Upper lobe of left lung (tissue), 4 donors: Measurements from ENCODE around the gene MYOM1.

ENCODE experiments used
- CTCF ChIP-seq, 6 experiments: fragments of 450-650 bp in 4 of 6; fragments of 200-600 bp in 2 of 6; sonication (generic) in 2 of 6; IDR thresholded peaks; one replicate each; pipeline ENCODE4 v1.5.1; 2016 to 2019; ENCODE audit warnings: antibody characterized with exemption in 6 of 6
- EP300 ChIP-seq, 4 donors: sonication (generic); formaldehyde crosslinking; IDR thresholded peaks; one replicate each; pipeline ENCODE4 v1.5.1; 2017; ENCODE audit warnings: antibody characterized with exemption in 4 of 4, control low read depth in 2 of 4
- POLR2A ChIP-seq, 4 donors: fragments of 450-650 bp; IDR thresholded peaks; one replicate each; pipeline ENCODE4 v1.5.1; 2016 to 2017; ENCODE audit warnings: antibody characterized with exemption in 4 of 4, mild to moderate bottlenecking in 2 of 4
- POLR2AphosphoS5 ChIP-seq, 2 donors: sonication (generic); formaldehyde crosslinking; IDR thresholded peaks; one replicate each; pipeline ENCODE4 v1.5.1; 2017; ENCODE audit warnings: antibody characterized with exemption in 2 of 2

- TF ChIP-seq CTCF (IDR thresholded peaks at IDR 0.05) (no peak), EP300 (IDR thresholded peaks at IDR 0.05) (no peak), POLR2AphosphoS5 (IDR thresholded peaks at IDR 0.05) (no peak), POLR2A (IDR thresholded peaks at IDR 0.05) (no peak)
Observed at GRCh38 chr18:3207565-3207964, 12.2 kb downstream of the MYOM1 start.
